GM18498 (cell line): ENCODE measurements around the gene GEMIN4.
A peak's percentile ranks its signal among the peaks of the same experiment; 100 is the strongest.
"Not testable (repeated sequence)": the region's sequence is repeated elsewhere in the genome, so short reads cannot be mapped to it uniquely, and the experiment has no call there.

Source experiments
- ATAC-seq: cut with Tn5 transposase; IDR thresholded peaks from one replicate; pipeline ENCODE4 v1.9.1; 2021; ENCODE audit warnings: mild to moderate bottlenecking, moderate library complexity; ENCODE audit not compliant: unreplicated experiment

The GEMIN4 gene

DNA sequence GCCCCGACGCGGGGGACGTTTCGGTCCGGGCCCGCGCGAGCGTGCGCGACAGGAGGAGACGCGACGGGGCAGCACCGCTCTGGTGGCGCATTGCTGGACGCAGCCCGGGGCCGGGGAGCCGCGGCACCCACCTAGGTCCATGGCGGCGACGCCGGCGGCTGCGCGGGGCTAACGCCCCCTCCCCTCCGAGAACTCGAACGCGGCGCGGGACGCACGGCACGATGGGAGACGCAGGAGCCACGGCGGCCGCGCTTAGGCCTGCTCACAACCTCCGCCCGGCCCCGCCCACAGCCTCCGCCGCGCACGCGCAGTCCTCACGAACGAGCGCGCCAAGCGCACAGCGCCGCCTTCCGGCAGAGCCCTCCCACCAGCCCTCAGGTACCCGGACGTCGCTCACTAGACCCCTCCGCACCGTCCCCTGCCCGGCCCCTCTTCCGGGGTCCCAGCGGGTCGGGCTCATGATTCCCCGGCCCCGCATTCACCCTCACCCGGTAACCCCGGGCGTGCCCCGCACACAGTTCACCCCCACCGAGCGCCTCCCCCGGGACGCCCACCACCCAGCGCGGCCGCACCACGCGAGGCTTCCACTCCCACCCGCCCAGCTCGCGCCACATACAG is at the start of gene GEMIN4:
Gene GEMIN4, minus strand, starts transcription at position 263 of the 618 bp plus-strand sequence. Its CDS starts 122 bp downstream, at position 141.
- peak; percentile 85 for ATAC-seq

DNA sequence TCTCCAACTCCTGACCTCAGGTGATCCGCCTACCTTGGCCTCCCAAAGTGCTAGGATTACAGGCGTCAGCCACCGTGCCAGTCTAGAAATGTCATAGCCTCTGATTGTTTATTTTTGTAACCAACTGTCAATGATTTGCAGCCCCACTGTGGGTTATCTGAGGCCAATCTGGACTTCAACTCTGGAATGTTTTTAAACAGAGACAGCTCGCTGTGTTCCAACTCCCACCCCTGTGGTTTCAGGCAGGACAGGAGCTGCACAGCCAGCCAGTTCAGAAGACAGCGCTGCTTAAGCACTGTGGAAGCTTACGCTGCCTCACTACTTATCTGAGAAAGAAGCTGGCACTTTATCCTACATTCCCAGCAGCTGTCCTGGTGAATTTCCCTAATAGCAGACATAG is 49.6 kb upstream of the GEMIN4 start:
- no peak for ATAC-seq

DNA sequence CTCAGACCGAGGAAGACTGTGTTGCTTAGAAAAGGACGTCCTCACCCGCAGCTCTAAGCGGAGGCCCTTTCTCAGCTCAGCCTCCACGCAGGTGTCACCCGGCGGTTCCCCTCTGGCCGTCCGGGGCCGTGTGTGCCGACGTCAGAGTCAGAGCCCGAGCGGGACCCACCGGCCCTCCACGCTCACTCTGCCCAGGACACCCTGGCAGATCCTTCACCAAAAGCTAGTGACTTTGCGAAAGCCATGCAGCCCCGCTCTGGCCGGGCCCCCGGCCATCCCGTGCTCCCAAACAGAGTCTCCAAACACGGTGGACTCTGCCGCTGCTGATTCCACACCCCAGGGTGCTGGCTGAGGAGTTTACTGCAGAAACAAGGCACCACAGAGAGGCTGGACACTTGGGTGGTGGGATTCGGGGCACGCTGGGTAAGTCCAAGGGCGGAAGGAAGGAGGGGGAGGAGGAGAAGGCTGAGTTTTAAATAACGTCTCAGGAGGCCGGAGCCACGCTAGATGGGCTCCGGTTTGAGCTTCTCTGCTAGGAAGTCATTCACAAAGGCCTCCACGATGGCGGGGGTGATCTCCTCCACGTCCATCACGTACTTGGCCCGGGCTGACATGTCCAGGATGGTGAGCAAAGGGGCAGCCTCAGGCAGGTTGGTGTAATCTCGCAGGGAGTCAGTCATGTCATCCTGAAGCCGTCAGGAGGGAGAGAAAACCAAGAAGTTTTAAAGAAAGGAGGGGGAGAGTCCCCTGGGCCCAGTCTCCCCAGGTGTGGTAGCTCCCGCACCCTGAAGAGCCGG is 48.6 kb upstream of the GEMIN4 start:
- no peak for ATAC-seq

- ATAC-seq, result no peak
These were observed 47.2 kb upstream of the GEMIN4 start for GRCh38 chr17:799261-799660.

DNA sequence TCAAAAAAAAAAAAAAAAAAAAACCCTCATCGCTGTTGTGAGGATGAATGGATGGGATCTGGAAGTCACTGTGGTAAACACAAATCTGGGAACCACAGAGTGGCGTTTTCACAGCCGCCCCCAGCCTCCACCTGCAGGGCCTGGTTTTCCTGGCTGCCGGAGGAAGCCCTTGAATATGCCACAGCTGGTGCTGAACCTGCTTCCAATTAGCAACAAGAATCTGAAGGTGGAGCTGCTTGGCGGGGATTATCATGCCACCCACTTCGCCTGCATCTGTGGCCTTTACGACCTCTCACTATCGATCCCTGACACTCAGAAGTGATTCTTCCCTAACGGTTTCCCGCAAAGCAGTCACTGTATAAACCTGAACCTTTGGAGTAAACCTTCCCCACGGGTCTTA is 46.2 kb upstream of the GEMIN4 start:
- ATAC-seq, result no peak

DNA sequence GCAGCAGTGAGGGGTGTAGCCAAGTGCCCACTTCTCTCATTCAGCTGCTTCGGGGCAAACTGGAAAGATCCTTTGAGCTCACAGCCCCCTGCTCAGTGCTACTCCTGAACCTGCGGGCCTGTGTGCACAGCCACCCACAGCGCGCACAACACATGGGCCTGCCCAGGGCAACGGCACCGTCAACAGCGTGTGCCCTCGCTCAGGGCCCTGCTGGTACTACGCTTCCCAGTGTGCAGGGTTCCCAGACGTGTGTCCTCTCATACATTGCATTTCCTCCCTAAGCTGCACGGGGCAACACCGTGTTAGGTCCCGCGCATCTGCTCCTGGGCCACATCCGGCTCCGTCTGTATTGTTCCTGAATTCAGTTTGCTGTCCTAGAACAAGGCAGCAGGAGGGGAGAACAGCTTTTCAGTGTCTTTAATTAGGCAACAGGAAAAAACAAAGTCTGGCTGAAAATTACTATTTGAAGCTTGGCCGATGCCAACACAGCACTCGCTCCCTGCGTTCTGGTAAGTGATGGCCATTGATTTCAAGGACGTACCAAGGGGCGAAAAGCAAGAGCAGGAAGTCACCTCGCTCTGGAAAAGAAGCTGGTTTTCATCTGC is 45.3 kb upstream of the GEMIN4 start:
- no peak for ATAC-seq

- no peak for ATAC-seq
These were observed 44.5 kb upstream of the GEMIN4 start for GRCh38 chr17:796609-797008.

GRCh38 chr17:795721-796120 is 43.7 kb upstream of the GEMIN4 start:
- no peak for ATAC-seq

DNA sequence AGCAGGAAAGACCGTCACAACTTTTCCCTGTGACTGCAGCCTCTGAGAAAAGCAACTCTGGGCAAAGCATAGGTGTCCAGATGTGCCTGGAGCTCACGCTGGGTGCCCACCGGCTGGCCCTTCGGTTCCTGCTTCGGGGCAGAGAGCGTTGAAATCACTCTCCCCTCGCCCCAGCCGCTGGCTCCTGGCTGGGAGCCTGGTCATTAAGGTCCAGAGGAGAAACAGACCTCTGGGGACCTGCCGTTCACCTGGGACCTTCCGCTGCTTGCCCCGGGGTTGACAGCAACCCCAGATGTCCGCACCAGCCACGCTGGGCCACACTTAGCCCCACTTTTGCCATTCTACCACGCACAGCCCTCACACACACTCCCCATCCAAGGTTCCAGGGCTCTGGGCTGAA is 43.2 kb upstream of the GEMIN4 start:
- no peak for ATAC-seq

GRCh38 chr17:794876-795275 is 42.8 kb upstream of the GEMIN4 start:
- peak; percentile 57 for ATAC-seq

DNA sequence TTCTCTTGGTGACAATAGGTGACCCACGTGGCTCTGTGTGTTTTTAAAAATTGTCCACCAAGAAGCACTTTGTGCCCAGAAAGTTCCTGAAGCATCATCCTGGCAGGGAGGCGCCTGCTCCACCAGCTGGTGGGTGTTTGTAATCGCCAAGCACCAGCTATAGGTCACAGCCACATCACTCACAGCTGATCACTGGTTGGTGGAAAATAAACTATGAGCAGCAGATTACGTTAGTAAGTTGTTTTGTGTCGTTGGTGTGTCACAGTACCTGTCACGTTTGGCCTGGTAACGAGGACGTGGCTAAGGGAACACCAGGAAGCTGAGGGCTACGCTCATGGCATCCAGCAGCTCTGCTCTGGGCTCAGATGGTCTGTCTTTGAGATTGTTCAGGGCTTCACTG is 40.2 kb upstream of the GEMIN4 start:
- no peak for ATAC-seq

GRCh38 chr17:791829-792228 is 39.8 kb upstream of the GEMIN4 start:
- ATAC-seq, result no peak

GRCh38 chr17:790874-791247 is 38.8 kb upstream of the GEMIN4 start:
- ATAC-seq, result not testable (repeated sequence)

DNA sequence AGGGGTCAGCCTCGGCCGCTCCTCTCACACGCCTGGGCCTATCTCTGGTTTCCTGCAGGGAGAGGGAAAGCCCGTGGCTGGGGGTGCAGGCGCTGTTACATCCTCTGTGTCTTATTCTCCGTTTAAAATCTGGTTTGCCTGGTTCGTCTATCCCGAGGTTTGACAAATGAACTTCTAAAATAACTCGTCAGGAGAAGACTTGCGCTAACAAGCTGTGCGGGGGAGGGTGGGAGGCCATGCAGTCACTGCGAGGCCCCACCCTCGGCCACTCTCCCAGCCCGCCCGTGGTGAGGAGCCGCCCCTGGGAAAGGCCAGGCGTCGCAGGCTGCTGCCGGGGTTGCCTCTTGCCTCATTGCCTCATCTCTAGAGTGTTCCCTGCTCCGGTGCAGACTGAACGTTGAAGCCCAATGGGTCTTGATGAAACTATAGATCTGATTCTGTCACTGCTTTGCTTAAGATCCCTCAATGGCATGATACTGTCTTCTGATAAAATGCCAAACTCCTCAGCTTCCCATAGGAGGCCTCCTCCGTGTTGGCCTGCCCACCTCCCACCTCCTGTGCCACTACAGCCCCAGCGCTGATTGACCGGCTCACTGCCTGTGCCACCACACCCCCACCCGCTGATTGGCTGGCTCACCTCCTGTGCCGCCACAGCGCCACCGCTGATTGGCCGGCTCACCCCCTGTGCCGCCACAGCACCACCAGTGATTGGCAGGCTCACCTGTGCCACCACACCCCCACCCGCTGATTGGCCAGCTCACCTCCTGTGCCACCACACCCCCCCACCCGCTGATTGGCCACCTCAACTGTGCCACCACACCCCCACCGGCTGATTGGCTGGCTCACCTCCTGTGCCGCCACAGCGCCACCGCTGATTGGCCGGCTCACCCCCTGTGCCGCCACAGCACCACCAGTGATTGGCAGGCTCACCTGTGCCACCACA is 38.1 kb upstream of the GEMIN4 start:
- not testable (repeated sequence) for ATAC-seq

DNA sequence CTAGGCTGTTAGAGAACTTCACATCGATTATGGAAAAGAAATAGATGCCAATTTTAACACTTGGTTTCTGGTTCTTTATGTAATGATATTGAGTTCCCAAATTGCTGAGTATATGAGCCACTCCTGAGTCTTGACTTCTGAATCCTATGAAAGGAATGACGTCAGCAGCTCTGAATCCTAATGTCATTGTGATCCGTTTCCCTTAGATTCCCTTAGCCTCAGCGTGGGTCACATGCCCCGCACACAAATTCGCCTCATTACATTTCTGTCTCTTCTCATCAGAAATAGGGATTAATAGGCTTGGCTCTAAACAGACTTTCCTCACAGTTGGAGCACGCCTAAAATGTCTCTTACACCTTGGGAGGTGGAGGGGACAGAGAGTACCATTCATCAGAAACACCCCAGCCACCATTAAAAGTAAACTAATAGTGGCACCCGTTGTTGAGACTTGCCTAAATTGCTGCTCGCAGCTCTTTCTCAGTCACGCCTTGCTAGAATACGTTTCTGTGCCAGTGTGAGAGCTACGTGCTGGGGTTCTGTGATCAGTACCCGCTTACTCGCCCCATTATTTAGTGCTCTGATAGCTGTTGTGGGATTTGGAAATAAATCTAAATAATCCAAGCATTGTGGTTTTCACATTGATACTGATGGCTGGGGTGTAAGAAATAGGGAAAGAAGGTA is 37.2 kb upstream of the GEMIN4 start:
- no peak for ATAC-seq

DNA sequence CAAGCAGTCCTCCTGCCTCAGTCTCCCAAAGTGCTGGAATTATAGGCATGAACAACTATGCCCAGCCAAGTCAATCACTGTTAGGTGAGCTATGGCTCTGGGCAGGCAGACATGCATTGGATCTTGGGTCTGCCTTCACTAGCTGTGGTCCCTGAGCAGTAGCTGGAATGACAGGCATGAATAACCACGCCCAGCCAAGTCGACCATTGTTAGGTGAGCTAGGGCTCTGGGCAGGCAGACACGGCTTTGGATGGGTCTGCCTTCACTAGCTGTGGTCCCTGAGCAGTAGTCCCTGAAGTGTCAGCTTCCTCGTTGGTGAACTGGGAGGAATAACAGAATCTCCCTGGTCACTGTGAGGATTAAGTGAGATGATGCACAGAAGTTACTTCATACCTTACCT is 36.5 kb upstream of the GEMIN4 start:
- no peak for ATAC-seq

- no peak for ATAC-seq
These were observed 35.7 kb upstream of the GEMIN4 start for GRCh38 chr17:787641-788221.

DNA sequence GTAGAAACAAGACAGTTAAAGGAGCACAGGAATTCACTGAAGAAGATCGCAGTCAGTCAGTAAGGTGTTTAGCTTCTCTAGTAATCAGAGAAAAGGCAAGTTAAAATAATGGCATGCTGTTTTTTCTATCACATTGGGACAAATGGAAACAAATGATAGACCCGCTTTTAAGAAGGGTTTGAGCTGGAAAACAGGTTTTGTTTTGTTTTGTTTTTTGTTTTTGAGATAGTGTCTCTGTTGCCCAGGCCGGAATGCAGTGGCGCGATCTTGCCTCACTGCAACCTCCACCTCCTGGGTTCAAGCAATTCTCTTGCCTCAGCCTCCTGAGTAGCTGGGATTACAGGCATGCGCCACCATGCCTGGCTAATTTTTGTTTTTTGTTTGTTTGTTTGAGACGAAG is 33.8 kb upstream of the GEMIN4 start:
- ATAC-seq, result not testable (repeated sequence)

DNA sequence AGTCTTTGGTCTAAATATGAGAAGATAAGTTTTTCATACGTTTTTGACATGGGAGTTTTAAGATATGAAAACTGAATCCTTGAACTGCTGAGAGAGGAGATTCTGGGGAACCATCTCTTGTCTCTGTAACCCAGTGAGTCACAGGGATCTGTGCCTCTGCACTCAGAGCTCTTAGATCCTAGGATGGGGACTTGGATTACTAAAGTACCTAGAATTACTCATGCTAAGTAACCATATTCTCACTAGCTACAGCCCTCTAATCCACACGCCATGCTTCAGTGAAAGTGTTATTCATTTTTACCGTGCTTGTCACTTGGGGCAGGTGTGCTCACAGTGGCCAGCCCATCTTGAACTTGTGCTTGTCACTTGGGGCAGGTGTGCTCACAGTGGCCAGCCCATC is 32.1 kb upstream of the GEMIN4 start:
- ATAC-seq, result no peak
